Right atrium auricular region (tissue), 2 donors: Measurements from ENCODE around the gene MTA3. TPM values are rescaled to one million over a fixed set of nuclear protein-coding genes. Genes with fewer than 3 reads are reported as not detected.

Experiments used
- DNase-seq: peaks from one replicate; pipeline ENCODE4 v3.0.0-alpha.2; 2019; ENCODE audit warnings: low spot score
- H3K27ac ChIP-seq, 2 donors: fragments of 200-600 bp; sonication (generic); 1 replicate in 1 of 2; 2 replicates in 1 of 2; pipeline ENCODE4 v1.5.1; 2016 to 2019
- H3K27me3 ChIP-seq, 2 donors: fragments of 200-600 bp; sonication (generic); one replicate each; pipeline versions ENCODE4 v1.5.1 to v1.6.0; 2017 to 2019
- H3K36me3 ChIP-seq: fragments of 200-600 bp; sonication (generic); one replicate; pipeline ENCODE4 v1.5.1; 2016
- H3K4me1 ChIP-seq, 2 donors: fragments of 200-600 bp; sonication (generic); one replicate each; pipeline versions ENCODE4 v1.5.1 to v1.6.0; 2017 to 2019
- H3K4me3 ChIP-seq, 2 donors: fragments of 200-600 bp; sonication (generic); 1 replicate in 1 of 2; 2 replicates in 1 of 2; pipeline ENCODE4 v1.5.1; 2017 to 2019; ENCODE audit warnings: mild to moderate bottlenecking in 1 of 2, moderate library complexity in 1 of 2
- H3K9me3 ChIP-seq, 2 donors: fragments of 200-600 bp; sonication (generic); one replicate each; pipeline ENCODE4 v1.5.1; 2019
- total RNA-seq, 2 donors: library from RNA; depleted of rRNA; stranded (reverse); fragments of >200 nt; gene quantifications; one replicate each; pipeline ENCODE4 v1.1.0, GENCODE V29; 2016
- TF ChIP-seq, protein P1 (sequence below), 2 donors: fragments of 200-600 bp; sonication (generic); IDR thresholded peaks; one replicate each; pipeline ENCODE4 v1.5.1; 2019; ENCODE audit warnings: antibody characterized with exemption in 2 of 2

MTA3 gene
- total RNA-seq, 2 donors from 2014 or later: 12.9 to 18.5 TPM

DNA sequence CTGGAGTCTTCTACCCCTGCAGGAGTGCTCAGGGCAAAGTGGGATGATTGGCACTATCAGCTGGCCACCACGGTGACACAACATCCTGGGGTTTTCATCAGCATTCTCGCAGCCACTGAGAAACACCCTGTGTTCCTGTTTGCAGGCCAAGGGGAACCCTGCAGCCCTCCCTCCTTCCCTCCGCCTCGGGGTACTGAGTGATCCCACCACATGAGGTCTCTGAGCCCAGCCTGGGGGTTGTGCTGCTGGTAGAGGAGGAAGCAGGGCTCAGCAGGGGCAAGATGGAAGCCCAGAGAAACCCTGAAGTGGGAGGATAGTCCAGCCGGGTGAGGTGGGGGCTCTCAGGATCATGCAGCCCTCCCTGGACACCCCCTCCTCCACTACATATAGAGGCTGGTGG lies 195.7 kb downstream of the MTA3 start, which contains the start of gene OXER1:
Gene OXER1, minus strand, starts transcription at position 40 of the 400 bp plus-strand sequence. CDS start 73 bp downstream, outside the sequence.
- Histone ChIP-seq H3K27me3 (no peaks in the 10 kb centered on the region), H3K4me3 (no peak within 1 kb of the TSS), H3K36me3 (no peaks in the 10 kb centered on the region), H3K27ac (no peak within 1 kb of the TSS), H3K4me1 (no peaks in the 10 kb centered on the region), H3K9me3 (no peaks in the 10 kb centered on the region)
- TF ChIP-seq, protein P1, sequence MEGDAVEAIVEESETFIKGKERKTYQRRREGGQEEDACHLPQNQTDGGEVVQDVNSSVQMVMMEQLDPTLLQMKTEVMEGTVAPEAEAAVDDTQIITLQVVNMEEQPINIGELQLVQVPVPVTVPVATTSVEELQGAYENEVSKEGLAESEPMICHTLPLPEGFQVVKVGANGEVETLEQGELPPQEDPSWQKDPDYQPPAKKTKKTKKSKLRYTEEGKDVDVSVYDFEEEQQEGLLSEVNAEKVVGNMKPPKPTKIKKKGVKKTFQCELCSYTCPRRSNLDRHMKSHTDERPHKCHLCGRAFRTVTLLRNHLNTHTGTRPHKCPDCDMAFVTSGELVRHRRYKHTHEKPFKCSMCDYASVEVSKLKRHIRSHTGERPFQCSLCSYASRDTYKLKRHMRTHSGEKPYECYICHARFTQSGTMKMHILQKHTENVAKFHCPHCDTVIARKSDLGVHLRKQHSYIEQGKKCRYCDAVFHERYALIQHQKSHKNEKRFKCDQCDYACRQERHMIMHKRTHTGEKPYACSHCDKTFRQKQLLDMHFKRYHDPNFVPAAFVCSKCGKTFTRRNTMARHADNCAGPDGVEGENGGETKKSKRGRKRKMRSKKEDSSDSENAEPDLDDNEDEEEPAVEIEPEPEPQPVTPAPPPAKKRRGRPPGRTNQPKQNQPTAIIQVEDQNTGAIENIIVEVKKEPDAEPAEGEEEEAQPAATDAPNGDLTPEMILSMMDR (IDR thresholded peaks at IDR 0.05): no peak
- DNase-seq: no peak

DNA sequence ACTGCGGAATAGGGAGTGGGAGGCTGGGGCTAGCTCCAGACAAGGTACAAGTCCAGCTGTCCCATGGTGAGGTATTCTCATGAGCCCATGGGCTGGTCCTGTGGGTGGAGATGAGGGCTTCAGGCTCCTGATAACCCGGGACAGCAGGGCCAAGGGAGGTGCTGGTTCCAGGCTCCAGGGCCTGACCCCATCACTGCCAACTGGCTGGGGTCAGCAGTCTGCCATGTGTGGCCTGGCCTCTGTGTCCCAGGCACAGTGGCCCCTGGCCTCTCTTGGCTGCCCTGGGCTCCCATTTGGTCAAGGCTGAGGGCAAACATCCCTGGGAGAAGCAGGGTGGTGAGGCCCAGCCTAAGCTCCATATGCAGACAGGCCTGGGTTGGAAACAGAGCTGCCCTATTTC lies 196.5 kb downstream of the MTA3 start:
- DNase-seq: no peak
- H3K27ac ChIP-seq: no peak overlapping the region
- no peaks in the 10 kb centered on the region for H3K4me1 ChIP-seq
- no peaks in the 10 kb centered on the region for H3K27me3 ChIP-seq
- no peak overlapping the region for H3K4me3 ChIP-seq
- H3K36me3 ChIP-seq: no peaks in the 10 kb centered on the region
- H3K9me3 ChIP-seq: no peaks in the 10 kb centered on the region
- TF ChIP-seq, protein P1 (IDR thresholded peaks at IDR 0.05): no peak

DNA sequence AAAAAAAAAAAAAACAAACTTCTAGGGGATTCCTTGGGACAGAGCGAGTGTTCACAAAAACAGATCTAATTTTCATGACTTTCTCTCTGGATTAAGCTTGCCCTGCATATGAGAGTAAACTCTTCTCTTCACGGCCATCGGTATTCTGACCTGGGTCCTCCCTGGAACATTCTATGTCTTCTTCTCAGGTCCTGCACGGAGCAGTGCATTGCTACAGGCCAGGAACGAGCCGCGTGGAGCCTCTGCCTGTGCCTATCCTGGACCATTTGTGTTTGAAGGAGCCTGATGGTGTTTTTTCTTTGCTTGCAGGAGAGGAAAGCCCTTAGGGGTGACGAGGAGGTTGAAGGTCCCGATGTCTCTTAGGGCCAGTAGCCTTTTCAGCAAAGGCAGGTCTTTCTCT lies 197.3 kb downstream of the MTA3 start:
- no peak for DNase-seq
- no peaks in the 10 kb centered on the region for H3K9me3 ChIP-seq
- no peak overlapping the region for H3K4me3 ChIP-seq
- no peak overlapping the region for H3K27ac ChIP-seq
- no peaks in the 10 kb centered on the region for H3K27me3 ChIP-seq
- H3K4me1 ChIP-seq: no peaks in the 10 kb centered on the region
- TF ChIP-seq, protein P1 (IDR thresholded peaks at IDR 0.05): no peak
- no peaks in the 10 kb centered on the region for H3K36me3 ChIP-seq

DNA sequence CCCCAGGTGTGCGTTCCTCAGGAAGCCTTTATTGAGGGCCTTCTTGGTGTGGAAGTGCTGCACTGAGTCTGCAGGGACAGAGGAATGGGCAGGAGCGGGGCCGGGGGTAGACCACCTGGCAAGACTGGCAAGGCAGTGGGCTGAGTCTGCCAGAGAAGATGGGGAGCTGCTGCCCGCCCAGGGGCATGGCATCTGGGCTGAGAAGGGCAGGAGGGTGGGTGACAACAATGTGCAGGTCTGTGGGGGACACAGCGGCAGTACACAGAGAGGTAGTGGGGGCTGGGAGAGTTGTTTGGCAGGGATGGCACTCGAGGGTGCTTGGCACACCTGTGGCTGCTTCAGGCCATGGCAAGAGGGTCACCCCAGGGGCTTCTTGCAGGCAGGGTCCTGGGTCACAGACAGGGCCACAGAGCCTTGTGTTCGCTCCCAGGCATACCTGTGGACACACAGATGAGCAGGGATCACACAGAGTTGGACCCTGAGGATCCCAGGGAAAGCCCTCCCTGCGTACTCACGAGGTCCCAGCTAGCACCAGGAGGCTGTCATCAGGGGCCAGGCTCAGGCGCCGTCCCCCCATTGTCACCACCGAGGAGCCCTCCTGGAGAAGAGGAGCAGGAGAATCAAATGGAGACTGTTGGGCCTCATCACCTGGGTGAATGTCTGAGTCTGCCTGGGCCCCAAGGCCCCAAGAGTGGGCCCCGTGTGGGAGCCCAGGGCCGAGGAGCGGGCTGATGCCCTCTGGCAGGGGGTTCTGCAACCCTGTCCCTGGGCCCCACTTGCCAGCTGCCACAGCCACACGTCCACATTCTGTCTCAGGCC lies 198.9 kb downstream of the MTA3 start:
- H3K27ac ChIP-seq: no peak overlapping the region
- H3K9me3 ChIP-seq: no peaks in the 10 kb centered on the region
- H3K4me3 ChIP-seq: no peak overlapping the region
- TF ChIP-seq, protein P1 (IDR thresholded peaks at IDR 0.05): no peak
- H3K4me1 ChIP-seq: no peaks in the 10 kb centered on the region
- no peaks in the 10 kb centered on the region for H3K27me3 ChIP-seq
- no peak for DNase-seq
- H3K36me3 ChIP-seq: no peaks in the 10 kb centered on the region

DNA sequence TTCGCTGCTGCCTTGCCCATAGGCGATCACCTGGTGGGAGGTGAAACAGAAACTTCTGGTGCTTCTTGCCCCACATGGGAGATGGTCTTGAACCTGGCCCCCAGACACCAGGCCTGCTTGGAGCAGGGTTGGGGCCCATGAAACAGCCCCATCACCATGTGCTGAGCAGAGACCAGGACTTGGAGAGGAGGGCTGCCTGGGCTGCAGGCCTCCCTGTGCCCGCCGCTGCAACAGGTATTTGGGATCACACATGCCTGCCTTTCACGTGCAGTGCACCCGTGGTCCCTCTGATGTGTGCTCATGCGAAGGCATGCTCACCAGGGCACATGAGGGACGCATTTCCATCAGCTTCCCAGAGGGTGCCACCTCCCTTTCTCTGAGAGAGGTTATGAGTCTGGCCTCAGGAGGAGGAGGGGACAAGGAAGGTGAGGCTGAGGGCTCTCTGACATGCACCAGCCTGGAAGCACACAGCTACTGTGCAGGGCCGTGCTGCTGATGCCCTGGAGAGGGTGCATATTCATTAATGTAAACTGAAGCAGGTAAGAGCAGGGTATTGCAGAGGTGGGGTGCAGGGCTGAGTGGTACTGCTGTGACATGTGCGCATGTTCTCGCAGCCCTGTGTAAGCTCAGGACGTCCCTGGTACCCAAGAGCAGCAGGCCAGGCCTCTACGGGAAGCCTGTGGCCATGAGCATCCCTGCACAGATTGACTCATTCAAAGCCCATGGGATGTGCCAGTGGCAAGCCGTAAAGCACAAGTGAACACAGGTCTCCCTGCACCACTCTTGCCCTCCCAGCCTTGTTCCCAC lies 199.7 kb downstream of the MTA3 start:
- TF ChIP-seq, protein P1 (IDR thresholded peaks at IDR 0.05): no peak
- Histone ChIP-seq H3K36me3 (no peaks in the 10 kb centered on the region), H3K4me1 (no peaks in the 10 kb centered on the region), H3K4me3 (no peak overlapping the region), H3K9me3 (no peaks in the 10 kb centered on the region), H3K27me3 (no peaks in the 10 kb centered on the region), H3K27ac (no peak overlapping the region)
- DNase-seq: no peak
